ENCODE measurements around the gene AS3MT.
A peak's percentile ranks its signal among the peaks of the same experiment; 100 is the strongest.

The AS3MT gene

DNA sequence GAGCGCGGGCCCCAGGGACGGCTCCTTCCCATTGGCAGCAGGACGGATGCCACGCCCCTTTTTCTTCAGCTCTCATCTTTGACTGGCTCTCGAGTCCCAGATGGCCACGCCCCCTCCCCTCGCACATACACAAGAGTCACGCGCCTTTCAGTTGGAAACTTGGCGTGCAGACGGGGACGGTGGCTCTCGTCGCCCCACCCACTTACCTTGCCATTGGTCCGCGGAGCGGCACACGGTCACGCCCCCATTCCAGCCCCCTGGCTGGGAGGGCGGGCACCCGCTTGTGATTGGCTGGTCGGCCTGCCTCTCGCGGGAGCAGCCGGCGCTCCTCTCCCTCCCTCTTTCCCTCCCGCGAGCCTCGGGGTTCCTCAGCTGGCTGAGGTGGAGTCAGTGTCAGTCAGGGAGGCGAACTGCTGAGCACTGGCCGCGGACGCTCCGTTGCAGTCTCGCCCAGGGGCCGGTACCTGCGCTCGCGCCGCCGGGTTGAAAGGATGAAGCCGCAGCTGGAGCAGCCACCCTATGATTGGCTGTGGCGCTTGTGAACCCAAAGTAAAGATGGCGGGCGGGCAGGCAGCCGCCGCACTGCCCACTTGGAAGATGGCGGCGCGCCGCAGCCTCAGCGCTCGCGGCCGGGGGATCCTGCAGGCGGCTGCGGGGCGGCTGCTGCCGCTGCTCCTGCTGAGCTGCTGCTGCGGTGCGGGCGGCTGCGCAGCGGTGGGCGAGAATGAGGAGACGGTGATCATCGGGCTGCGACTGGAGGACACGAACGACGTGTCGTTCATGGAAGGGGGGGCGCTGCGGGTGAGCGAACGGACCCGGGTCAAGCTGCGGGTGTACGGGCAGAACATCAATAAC is 48.9 kb downstream of the AS3MT start, which contains the start of gene CNNM2:
TSS of gene CNNM2 (plus strand) at position 333 of the 855 bp plus-strand sequence. CDS start at position 520, 187 bp downstream.
- DNase-seq: peak; percentile 99
- peak within 1 kb of the TSS; percentile 93 for H3K4me3 Mint-ChIP-seq
- peaks cover 44% of the 10 kb centered on the region for H3K27me3 Mint-ChIP-seq (ENCODE audit: low read depth, poor library complexity)
- no peaks in the 10 kb centered on the region for H3K9me3 Mint-ChIP-seq
- H3K36me3 Mint-ChIP-seq (ENCODE audit: low read depth): peaks cover 16% of the 10 kb centered on the region
- H3K27ac Mint-ChIP-seq: peak within 1 kb of the TSS; percentile 85
- peaks cover 34% of the 10 kb centered on the region for H3K4me1 Mint-ChIP-seq
- TF ChIP-seq, protein P1, sequence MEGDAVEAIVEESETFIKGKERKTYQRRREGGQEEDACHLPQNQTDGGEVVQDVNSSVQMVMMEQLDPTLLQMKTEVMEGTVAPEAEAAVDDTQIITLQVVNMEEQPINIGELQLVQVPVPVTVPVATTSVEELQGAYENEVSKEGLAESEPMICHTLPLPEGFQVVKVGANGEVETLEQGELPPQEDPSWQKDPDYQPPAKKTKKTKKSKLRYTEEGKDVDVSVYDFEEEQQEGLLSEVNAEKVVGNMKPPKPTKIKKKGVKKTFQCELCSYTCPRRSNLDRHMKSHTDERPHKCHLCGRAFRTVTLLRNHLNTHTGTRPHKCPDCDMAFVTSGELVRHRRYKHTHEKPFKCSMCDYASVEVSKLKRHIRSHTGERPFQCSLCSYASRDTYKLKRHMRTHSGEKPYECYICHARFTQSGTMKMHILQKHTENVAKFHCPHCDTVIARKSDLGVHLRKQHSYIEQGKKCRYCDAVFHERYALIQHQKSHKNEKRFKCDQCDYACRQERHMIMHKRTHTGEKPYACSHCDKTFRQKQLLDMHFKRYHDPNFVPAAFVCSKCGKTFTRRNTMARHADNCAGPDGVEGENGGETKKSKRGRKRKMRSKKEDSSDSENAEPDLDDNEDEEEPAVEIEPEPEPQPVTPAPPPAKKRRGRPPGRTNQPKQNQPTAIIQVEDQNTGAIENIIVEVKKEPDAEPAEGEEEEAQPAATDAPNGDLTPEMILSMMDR (IDR thresholded peaks at IDR 0.05): no peak

- TF ChIP-seq, protein P1 (IDR thresholded peaks at IDR 0.05): no peak
- H3K4me1 Mint-ChIP-seq: peaks cover 34% of the 10 kb centered on the region
- H3K27ac Mint-ChIP-seq: no peak overlapping the region
- DNase-seq: no peak
- peaks cover 15% of the 10 kb centered on the region for H3K36me3 Mint-ChIP-seq (ENCODE audit: low read depth)
- peaks cover 44% of the 10 kb centered on the region for H3K27me3 Mint-ChIP-seq (ENCODE audit: low read depth, poor library complexity)
- no peaks in the 10 kb centered on the region for H3K9me3 Mint-ChIP-seq
- H3K4me3 Mint-ChIP-seq: peak overlapping the region; percentile 93
These were observed 49.6 kb downstream of the AS3MT start for GRCh38 chr10:102918817-102919245.

DNA sequence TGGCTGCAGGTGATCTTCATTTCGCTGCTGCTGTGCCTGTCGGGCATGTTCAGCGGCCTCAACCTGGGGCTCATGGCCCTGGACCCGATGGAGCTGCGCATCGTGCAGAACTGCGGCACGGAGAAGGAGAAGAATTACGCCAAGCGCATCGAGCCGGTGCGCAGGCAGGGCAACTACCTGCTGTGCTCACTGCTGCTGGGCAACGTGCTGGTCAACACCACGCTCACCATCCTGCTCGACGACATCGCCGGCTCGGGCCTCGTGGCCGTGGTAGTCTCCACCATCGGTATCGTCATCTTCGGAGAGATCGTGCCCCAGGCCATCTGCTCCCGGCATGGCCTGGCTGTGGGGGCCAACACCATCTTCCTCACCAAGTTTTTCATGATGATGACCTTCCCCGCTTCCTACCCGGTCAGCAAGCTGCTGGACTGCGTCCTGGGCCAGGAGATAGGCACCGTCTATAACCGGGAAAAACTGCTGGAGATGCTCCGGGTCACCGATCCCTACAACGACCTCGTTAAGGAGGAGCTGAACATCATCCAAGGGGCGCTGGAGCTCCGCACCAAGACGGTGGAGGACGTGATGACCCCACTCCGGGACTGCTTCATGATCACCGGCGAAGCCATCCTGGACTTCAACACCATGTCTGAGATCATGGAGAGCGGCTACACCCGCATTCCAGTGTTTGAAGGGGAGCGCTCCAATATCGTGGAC is 50.1 kb downstream of the AS3MT start:
- Mint-ChIP-seq H3K27ac (no peak overlapping the region), H3K4me3 (peak overlapping the region; percentile 93), H3K36me3 (ENCODE audit: low read depth) (peaks cover 12% of the 10 kb centered on the region), H3K4me1 (peaks cover 34% of the 10 kb centered on the region), H3K27me3 (ENCODE audit: low read depth, poor library complexity) (peaks cover 42% of the 10 kb centered on the region), H3K9me3 (no peaks in the 10 kb centered on the region)
- peak; percentile 29 for DNase-seq
- TF ChIP-seq, protein P1 (IDR thresholded peaks at IDR 0.05): no peak

DNA sequence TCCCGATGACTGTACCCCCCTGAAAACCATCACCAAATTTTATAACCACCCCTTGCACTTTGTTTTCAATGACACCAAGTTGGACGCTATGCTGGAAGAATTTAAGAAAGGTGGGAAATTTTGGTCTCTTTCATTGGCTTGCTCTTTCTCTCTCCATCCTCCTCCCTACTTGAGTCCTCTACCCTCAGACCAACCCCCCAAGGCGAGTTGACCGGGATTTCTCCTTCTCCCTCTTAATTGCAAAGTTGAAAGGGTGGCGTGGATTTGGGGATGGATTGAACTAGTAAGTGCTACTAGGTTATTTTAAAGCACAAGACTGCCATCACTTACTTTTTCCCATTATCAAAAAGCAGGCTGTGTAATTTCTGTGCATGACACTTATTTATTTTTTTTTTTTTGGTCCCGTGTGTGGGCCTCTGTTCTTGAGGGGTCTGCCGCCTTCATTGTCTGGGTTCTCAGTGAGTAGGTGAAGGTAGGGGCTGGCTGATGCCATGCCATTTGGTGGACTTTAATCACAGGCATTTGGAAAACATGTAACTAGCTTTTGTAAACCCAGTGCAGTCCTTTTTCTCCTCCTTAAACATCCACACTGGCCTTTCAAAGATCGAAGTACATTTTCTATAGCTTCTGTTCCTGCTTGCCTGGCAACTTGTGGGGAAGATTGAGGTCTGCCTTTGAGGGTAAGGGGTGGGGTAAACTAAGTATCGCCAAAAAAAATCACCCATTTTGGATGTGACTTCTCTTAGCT is 50.9 kb downstream of the AS3MT start:
- H3K4me1 Mint-ChIP-seq: peaks cover 34% of the 10 kb centered on the region
- TF ChIP-seq, protein P1 (IDR thresholded peaks at IDR 0.05): no peak

DNA sequence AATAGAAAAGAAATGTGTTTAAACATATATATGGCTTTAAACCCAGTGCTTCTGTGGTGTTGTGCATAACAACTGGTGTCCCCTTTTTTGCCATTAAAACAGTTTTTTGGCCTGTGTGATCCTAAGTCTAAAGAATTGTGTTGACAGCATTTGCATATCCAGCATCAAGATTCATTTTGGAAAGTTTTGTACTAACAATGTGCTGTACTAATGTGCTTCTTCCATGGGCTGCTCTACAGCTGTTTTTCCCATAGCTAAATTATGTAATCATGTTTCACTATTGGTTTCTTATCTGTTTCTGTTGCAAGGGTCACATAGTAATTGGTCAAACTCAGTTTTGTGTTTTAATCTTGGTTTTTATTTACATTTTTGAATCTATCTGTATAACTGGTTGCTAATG is 54.3 kb downstream of the AS3MT start:
- H3K4me3 Mint-ChIP-seq: no peak overlapping the region
- H3K36me3 Mint-ChIP-seq (ENCODE audit: low read depth): peaks cover 21% of the 10 kb centered on the region
- H3K4me1 Mint-ChIP-seq: peaks cover 29% of the 10 kb centered on the region
- H3K9me3 Mint-ChIP-seq: peaks cover 7% of the 10 kb centered on the region
- peaks cover 30% of the 10 kb centered on the region for H3K27me3 Mint-ChIP-seq (ENCODE audit: low read depth, poor library complexity)
- no peak overlapping the region for H3K27ac Mint-ChIP-seq
- no peak for DNase-seq
- TF ChIP-seq, protein P1 (IDR thresholded peaks at IDR 0.05): no peak

More for the DNA sequence above, 50.9 kb downstream of the AS3MT start:
- peak overlapping the region; percentile 93 for H3K4me3 Mint-ChIP-seq
- H3K36me3 Mint-ChIP-seq (ENCODE audit: low read depth): peaks cover 12% of the 10 kb centered on the region
- H3K9me3 Mint-ChIP-seq: no peaks in the 10 kb centered on the region
- no peak for DNase-seq
- peaks cover 47% of the 10 kb centered on the region for H3K27me3 Mint-ChIP-seq (ENCODE audit: low read depth, poor library complexity)
- no peak overlapping the region for H3K27ac Mint-ChIP-seq
